A673 (cell line): ENCODE data around the gene EGFL8.

ENCODE experiments used
- CTCF ChIP-seq: fragments of 300-800, 200-600 bp; sonication (generic); conservative IDR thresholded peaks from 2 replicates; pipeline ENCODE4 v1.5.1; 2017; ENCODE audit warnings: low read depth, mild to moderate bottlenecking, antibody characterized with exemption, low read length, moderate library complexity, mixed read lengths
- EZH2 ChIP-seq: fragments of 200-600 bp; sonication (generic); IDR thresholded peaks from 2 replicates; pipeline ENCODE4 v1.6.1; 2017; ENCODE audit warnings: borderline replicate concordance, low read depth, mild to moderate bottlenecking, mixed read lengths, antibody characterized with exemption, low read length; ENCODE audit not compliant: poor library complexity, severe bottlenecking

GRCh38 chr6:32181148-32181702, 16.8 kb downstream of the EGFL8 start:
- TF ChIP-seq CTCF (no peak), EZH2 (no peak)
